Stimulated activated CD8-positive, alpha-beta memory T cell treated with anti-CD3 and anti-CD28 coated beads, Interleukin-12 subunit alpha, Interleukin-12 subunit beta, amount 100 ng/mL, for 24 hours (primary cell): ENCODE data around the gene APLNR.

Source experiments
- DNase-seq: peaks from one replicate; pipeline ENCODE4 v3.0.0-alpha.2; 2020; ENCODE audit errors: extremely low read depth

APLNR gene

DNA sequence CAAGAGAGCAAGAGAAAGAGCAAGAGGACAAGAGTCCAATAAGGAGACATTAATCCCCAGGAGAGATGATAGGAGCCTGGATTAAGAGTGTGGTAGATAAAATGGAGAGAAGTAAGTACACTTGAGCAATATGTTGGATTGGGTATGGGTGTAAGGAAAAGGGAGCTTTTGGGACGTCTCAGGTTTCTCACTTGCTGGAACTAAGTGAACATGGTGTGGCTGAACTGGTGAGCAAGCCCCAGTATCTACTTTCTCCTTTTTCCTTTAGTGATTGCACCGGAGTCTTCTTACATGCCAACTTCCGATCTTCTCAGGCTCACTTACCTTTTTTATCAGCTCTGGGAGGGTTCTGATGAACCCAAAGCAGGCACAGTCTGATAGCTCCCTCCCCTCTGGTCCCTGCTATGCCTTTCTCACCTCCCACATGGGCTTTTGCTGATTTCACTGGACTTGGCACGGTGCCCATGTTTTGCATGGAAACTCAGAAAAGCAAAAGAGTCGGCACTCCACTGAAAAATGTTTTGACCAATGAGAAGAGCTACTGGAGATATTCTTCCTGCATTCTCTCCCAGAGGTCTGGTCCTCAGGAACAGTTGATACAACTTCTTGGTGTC, 14.5 kb upstream of the APLNR start:
- DNase-seq: no peak

DNA sequence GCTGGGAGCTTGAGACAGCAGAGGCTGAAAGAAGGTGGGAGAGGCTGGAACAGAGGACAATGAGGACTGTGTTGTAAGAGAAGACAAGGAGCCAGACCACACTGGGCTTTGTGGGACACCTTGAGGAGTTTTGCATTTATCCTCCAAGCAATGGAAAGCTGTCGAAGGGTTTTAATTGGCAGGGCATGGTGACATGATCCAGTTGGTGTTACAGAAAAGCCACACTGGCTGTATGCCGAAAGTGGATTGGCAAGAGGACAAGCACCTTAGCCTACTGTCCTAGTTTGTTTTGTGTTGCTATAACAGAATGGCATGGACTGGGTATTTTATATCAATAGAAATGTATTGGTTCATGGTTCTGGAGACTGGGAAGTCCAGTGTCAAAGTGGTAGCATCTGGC, 14.0 kb upstream of the APLNR start:
- no peak for DNase-seq

DNA sequence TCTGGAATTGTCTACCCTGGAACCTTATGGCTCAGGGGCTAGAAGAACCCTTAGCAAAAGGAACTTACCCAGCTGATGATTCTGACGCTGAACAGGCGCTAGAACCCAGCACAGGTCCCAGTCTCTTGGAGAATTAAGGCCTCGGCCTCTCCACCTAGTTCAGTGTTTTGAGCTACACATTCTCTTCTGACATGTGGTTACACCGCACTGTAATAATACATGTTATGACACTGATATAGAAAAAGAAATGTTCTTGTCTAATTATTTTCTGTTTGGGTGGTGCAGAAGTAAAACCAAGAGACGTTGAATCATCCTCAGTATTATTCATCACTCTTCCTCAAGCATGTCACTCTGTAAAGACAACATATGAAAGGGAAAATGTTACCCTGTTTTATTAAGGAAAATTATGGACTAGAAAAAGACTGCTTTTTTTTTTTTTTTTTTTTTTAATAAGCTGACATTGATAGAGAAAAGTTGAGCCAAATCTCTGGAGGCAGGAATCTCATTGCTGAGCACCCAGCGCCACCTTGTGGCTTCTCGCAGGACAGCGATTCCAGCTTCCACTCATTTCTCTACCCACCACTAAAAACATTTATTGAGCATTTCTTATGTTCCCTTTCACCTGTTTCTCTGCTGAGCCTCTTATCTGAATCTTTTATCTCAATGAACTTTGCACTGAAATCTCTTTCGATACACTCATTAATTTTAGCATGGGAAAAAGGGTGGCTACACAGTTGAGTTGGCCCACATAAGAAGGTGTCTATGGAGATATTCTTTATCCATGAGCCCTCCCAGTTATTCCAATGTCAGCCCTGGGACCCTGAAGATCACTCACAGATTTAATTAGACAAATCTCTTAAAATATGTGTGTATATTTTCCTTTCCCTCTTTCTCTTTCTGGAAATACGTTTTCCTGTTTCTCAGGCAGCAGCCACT, 12.6 kb upstream of the APLNR start:
- peak; percentile 8 for DNase-seq

DNA sequence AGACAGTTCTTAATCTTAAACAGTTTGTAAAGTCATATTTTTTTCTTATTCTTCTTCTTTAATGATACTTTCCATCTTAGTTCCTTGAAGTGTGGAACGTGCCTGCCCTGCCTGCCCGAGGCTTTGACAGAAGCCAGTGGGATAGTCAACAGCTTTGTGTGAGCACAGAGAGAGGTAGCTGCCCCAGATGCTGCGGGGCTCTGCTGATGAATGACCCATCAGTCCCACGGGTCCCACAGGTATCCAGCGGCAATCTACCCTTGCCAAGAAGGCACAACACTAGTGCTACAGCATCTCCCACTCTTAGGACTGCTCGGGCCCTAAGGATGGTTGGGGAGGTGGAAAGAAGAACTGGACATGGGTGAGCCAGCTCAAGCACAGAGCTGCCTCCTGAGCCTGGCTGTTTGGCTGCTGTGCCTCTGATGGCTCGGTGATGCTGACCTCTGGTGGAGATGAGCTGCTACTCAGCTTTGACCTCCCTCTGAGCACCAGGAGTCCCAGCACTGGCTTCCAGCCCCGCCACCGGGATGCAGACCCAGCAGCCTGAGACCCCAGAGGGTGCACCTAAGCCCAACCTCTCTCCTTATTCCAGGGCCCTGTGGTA, 11.8 kb upstream of the APLNR start:
- no peak for DNase-seq

DNA sequence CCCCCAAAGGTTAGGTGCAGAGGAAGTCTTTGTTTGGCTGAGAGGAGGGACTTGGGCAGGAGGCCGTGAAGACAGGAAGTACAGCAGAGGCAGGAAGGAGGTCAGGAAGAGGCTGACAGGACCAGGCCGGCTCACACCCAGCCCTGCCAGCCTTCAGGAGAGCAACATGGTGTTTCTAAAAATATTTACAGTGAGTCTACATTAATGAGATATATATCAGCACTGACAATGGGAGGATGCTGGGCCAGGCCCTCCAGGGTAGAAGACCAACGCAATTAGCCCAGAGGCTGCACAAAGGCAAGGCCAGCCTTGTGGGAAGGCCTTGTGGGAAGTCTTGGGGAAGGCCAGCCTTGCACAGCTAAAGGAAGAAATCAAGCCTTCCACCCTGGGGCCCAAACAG, 7.9 kb upstream of the APLNR start:
- DNase-seq: no peak

DNA sequence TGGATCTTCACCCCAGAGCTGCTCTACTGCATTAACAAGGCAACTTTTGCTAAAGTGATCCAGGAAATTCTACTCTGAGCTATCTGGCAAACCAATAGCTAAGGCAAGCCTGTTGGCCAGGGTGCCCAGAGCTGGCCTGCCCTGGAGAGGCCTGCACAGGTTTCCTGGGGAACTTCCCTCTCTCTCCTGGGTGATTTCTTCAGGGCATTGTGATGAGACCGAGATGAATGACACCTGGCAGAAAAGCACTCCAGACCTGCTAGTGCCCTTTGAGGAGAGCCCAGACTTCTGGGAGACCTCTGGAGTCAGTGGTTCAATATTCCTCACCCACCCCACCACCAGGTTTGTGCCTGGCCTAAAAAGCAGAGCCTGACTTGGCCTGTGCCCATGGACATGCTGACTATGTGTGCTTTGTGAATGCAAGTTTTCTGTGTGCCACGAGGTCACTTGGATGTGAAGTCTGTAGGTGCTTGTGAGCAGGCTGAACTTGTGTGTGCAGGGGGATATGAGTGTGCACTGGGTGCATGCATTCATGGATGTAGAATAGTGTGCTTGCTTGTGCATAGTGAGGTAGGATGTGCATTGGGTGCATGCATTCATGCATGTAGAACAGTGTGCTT, 4.4 kb upstream of the APLNR start:
- DNase-seq: no peak

DNA sequence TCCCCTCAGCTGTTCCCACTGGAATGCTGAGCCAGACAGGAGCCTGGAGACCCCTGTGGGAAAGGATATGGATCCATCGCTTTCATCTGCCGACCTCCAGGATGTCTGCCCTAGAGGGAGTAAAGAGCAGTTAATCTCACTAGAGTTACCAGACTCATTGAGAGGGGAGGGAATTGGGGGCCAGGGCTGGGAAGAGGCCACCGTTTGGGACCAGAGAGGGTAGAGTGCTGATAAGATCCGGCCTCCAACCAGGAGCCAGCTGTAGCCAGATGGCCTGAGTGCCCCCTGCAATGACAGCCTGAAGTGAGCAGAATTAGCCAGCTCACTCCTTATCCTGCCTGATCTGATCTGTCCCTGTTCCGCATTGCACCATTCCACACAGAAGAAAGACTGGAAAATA, 3.7 kb upstream of the APLNR start:
- no peak for DNase-seq

DNA sequence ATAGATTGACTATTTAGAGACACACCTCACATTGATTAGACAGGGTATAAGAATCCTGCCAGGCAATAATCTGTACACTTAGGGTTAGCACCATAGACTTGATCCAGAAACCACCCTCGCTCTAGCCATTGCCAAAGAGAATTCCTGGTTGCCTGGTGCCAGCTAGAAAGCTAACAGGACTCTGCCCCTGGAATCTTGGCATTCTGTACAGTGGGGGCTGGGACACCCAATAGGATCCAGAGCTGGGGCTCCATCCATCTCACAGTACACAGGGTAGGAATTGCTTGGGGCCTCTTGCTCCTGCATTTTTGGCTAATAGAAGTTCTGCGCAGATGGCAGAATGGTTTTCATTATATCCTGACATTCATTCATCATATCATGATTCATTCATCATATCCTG, 3.0 kb upstream of the APLNR start:
- no peak for DNase-seq

DNA sequence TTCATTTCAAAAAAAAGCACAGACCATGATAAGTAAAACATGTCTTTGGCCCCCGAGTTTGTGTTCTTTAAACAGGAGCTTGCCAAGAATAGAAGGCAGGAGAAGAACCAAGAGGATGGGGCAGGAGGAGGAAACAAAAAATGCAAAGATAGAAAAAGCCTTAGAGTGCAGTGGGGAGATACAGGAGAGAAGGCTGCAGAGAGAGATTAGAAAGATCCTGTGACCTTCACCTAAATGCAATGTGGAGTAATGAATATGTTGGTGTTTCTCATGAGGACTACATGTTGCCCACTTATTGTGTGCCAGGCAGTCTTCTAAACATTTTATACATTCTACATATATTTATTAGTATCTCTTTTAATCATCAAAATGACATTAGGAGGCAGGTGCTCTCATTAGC, 2.3 kb upstream of the APLNR start:
- DNase-seq: no peak

DNA sequence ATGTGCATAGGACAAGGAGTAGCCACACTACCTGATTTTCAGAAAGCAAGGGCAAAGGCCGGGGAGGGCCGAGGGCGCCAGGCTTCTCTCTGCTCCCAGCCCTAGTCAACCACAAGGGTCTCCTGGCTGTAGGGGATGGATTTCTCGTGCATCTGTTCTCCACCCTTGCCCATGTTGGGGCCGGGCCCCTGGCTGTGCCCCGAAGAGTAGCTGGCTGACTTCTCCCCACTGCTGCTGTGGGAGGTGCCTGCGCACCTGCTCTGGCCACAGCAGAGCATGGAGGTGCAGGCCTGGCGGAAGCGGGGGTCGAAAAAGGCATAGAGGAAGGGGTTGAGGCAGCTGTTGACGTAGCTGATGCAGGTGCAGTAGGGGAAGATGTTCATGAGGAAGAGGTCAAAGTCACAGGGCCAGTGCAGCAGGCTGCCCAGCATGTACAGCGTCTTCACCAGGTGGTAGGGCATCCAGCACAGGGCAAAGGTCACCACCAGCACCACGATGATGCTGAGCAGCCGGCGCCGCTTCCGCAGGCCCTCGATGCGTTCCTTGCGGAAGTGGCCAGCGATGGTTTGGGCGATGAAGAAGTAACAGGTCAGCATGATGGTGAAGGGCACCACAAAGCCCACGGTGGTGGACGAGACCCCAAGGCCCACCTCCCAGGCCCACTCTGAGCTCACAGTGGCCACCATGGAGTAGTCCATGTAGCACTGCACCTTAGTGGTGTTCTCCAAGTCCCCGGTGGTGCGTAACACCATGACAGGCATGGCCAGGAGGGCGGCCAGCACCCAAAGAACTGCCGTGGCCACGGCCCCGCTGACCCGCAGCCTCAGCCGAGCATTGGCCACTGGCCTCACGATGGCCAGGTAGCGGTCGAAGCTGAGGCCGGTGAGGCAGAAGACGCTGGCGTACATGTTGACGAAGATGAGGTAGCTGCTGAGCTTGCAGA, 1.0 kb downstream of the APLNR start:
- DNase-seq: no peak

DNA sequence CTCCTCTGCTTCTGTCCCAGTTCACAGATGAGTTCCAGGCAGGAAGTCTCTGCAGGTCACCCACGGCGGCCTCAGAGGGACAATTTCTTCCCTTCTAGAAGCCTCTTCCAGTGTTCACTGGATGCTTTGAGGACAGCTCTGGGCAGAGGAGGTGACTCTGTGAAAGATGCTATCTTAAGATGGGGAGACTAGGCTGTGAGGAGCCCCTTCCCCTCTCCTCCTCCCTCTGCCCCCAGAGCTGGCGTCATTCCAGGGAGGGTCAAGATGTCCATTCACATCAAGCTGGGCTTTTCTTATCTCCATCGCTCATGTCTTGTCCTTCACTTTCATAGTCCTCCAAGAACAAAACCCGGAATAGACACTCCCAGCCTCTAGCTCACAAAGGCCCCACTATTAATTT, 3.3 kb downstream of the APLNR start:
- no peak for DNase-seq

DNA sequence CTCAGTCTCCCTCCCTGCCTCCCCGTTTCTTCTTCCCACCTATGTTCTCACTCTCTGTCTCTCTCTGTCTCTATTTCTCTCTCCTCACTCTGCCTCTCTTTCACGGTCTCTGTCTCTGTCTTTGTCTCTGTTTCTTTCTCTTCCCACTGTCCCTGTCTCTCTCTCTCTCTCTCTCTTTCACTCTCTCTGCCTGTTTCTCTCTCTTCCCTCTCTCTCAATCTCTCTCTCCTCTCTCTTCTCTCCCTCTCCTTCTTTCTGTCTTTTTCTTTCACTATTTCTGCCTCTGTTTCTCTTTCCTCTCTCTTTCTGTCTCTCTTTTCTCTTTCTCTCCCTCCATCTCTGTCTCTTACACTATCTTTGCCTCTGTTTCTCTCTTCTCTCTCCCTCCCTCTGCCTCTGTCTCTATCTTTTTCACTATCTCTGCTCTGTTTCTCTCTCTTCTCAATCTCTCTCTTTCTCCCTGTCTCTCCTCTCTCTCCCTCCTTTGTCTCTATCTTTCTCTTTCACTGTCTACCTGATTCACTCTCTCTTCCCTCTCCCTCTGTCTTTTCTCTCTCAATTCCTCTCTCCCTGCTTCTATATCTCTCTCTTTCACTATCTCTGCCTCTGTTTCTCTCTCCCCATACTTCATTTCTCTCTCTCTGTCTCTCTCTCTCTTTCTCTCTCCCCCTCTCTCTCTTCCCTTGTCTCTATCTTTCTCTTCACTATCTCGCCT, 5.4 kb downstream of the APLNR start:
- DNase-seq: no peak

DNA sequence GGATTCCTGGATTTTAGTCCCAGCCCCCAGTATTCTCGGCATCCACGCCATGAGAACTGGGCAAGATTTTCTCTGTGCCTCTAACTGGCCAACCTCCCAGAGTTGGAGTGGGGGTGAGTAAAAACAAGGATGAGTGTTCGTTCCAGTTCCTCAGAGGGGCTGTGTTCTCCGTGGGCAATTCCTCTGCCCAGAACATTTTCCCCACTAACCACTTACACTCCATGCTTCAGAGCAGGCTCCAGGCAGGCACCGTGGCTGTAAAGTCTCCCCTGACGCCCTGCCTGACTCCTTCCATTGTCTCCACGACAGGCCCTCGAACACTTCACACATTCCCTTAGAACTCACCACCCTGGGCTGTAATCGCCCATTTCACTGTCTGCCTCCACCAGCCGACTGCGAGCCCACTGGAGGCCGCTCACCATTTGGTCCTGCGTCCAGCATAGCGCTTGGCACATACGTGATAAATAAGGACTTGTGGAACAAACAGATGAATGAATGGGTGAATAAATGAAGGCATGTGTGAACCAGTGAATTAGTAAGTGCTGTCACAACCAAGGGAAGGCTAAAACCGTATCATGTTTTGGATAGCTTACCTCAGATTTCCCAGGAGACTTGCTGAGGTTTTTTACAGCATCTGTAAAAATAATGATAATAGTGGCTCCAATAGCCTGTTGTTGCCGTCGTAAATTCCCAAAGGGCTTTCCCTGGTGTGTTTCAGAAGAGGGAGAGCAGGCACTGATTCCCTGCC, 6.1 kb downstream of the APLNR start:
- DNase-seq: no peak

DNA sequence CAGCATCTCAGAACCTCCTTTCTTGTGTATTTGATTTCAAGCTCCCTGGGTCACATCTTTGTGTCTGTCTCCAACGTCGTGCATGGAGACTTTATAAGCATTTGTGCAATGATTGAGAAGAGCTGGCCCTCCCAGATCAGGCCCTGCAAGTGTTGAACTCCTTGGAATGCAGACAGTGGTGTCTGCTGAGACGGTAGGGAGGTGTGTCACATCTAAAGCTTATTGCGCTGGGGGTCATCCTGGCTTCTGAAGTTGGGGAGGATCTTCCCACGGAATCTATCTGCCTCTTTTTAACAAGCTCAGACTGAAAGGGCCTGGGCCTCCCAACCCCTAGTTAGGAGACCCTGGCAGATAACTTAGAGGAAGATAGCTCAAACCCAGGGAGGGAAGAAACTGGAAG, 6.7 kb downstream of the APLNR start:
- no peak for DNase-seq

DNA sequence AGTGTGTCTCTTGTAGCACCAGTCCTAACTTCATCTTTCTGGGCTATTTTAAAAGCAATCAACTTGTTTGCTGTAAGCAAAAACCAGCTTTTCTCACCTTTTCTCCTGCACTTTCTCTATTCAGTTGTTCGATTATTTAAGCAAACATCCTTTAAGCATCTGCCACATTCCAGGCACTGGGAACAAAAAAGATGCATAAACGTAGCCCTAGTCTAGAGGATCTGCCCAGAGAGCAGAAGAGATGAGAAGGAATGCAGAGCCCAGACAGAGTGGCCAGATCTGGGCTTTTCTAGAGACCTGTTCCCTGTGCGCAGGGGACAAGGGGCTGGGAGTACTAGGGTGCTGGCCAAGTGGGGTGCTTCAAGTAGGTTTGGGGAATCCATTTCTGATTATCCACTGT, 8.4 kb downstream of the APLNR start:
- no peak for DNase-seq

DNA sequence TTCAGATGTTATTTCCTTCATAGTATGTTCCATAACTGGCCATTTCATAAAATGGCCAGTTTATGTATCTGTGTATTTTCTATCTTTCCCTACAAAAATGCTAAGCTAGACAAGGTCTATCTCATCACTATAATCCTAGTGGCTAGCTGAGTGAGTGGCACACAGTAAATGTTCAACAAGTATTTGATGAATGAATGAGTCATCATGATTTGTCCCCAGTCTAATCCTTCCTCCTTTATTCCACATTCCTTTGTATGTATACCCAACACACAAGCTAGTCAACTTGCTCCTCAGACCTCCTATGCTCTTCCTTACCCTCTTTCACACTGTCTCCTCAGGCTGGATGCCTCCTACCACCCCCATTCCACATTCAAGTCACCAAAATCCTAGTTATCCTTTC, 12.5 kb downstream of the APLNR start:
- no peak for DNase-seq

DNA sequence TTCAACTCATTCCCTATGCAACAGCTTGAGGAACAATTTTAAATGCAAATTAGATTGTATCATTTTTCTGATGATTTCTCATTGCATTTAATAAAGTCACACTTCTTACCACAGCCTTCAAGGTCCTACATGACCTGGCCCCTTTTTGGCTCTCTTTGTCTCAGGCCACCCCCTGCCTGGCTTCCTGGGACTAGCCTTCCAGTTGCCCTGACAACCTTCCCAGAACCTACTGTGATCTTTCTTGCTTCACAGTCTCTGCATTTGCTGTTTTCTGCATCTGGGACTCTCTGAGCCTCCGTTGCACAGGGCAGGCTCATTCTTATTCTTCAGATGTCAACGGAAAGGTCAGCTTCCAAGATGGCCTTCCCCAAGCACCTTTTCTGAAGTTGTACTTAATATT, 12.9 kb downstream of the APLNR start:
- no peak for DNase-seq

DNA sequence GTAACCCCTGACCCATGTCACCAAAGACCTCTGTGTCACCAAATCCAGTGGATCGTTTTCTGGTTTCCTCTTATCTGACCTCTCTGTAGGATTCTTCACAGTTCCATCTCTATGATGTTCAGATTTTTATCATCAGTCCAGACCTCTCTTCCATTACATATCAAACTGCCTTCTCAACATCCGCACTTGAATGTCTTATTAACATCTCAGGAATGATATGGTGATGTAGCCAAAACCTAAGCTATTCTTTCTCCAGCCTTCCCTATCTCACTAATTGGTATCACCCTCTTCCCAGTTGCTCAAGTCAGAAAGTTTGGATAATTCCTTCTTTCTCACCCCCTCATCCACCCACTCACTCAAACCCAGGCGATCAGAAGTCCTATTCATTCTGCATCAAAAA, 13.4 kb downstream of the APLNR start:
- DNase-seq: no peak

DNA sequence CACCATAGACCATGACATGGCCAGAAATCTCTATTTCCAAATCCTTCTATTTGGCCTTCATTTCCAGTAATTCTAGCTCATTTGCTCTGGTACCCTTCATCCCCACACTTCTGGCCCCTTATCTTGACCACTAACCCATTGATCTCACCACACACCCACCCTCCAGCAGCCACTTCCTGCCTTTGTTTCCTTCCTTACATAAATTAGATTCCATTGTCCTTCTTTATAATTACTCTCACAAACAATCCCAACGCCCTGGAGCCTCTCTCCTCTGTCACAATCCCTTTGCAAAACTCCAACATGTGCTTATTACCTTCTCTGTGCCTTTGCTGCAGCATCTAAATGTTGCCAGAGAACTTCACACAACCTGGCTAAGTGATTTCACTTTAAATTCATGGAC, 14.8 kb downstream of the APLNR start:
- DNase-seq: no peak

DNA sequence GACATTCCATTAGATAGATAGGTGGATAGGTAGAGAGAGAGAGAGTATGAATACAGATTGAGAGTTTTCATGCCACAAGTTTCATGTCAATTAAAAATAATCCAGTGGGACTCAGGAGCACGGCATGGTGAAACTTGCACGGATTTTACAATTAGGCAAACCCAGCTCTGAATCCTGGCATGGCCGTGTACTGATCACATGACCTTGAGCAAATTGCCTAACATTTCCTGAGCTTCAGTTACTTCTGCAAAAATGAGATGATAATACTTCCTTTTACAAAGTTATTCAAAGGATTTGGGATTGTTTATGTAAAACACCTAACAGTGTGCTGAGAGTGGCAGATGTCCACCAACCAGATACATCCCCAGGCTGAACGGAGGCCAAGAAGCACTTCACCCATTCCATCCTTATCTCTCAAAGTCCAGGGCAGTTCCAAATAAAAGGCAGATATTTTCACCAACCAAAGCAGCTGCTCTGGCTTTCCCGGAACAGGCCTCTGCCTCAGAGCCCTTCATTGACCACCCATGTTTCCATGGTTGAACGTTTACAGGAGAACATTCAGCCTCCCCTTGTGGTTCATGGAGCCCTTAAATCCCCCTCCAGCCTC, 17.9 kb downstream of the APLNR start:
- no peak for DNase-seq
